Dendritic cell treated with granulocyte-macrophage colony-stimulating factor and Interleukin-4, amounts not matched to agents 40 ng/mL and 50 ng/mL, for 4 days (primary cell): Measurements from ENCODE around the gene TBC1D22B.

ENCODE experiments used
- H3K27ac Mint-ChIP-seq: one replicate; pipeline ENCODE4 v1.8.0; 2022; ENCODE audit warnings: mild to moderate bottlenecking, mixed read lengths
- H3K27me3 Mint-ChIP-seq: one replicate; pipeline ENCODE4 v1.8.0; 2022; ENCODE audit warnings: mild to moderate bottlenecking, mixed read lengths
- H3K36me3 Mint-ChIP-seq: one replicate; pipeline ENCODE4 v1.8.0; 2022; ENCODE audit warnings: low read depth, mixed read lengths
- H3K4me1 Mint-ChIP-seq: one replicate; pipeline ENCODE4 v1.8.0; 2022; ENCODE audit warnings: low read depth, mixed read lengths
- H3K4me3 Mint-ChIP-seq: one replicate; pipeline ENCODE4 v1.8.0; 2022; ENCODE audit warnings: mild to moderate bottlenecking, moderate library complexity, mixed read lengths
- H3K9me3 Mint-ChIP-seq: one replicate; pipeline ENCODE4 v1.8.0; 2022; ENCODE audit warnings: mixed read lengths
- intact Hi-C: fragments of 100-400 bp; cut with micrococcal nuclease; formaldehyde crosslinking; loops from one replicate; pipeline ENCODE4 v1.15.0; 2022

Gene TBC1D22B, protein sequence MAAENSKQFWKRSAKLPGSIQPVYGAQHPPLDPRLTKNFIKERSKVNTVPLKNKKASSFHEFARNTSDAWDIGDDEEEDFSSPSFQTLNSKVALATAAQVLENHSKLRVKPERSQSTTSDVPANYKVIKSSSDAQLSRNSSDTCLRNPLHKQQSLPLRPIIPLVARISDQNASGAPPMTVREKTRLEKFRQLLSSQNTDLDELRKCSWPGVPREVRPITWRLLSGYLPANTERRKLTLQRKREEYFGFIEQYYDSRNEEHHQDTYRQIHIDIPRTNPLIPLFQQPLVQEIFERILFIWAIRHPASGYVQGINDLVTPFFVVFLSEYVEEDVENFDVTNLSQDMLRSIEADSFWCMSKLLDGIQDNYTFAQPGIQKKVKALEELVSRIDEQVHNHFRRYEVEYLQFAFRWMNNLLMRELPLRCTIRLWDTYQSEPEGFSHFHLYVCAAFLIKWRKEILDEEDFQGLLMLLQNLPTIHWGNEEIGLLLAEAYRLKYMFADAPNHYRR

DNA sequence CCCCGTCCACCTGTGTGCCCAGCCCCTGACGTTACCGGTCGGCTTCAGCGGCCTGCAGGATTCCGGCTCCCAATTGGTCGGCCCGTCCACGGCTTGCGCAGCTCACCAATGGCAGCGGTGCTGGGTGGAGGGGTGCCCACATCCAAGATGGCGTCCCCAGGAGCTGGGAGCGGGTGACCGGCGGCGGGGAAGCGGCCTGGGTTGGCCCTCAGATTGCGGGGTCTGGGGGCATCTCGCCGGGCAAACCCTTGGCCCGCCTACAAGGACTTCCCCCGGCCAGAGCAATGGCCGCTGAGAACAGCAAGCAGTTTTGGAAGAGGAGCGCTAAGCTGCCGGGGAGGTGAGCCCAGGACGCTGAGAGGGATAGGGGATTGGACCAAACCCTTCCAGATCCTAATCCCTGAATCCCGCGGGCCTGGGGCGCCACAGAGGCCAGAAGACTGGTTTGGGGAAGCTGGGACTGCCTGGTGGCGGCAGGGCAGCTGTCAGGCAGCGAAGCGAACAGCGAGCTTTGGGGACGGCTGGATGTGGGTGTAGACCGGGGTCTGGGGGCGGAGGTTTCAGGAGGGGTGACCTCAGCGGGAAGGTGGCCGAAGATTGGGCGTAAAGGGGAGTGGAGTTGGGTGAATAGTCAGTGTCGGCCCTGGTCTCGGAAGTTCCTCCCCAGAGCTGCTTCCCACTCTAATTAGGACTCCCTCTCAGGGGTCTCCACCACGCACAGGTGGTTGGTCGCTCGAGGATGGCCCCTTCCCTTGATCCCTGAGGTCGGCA, at the start of gene TBC1D22B, which contains the start of gene TMEM217:
Gene TBC1D22B, plus strand, starts transcription at position 139 of the 771 bp plus-strand sequence. Its CDS starts 146 bp downstream, at position 285.
Gene TMEM217, minus strand, starts transcription at position 511 of the 771 bp plus-strand sequence. CDS start 39,114 bp downstream, outside the sequence.
- Mint-ChIP-seq H3K36me3 (peaks cover 13% of the 10 kb centered on the region), H3K9me3 (no peaks in the 10 kb centered on the region), H3K4me1 (peaks cover 38% of the 10 kb centered on the region), H3K27ac (peak within 1 kb of the TSS; percentile 96), H3K4me3 (peak within 1 kb of the TSS; percentile 93), H3K27me3 (peaks cover 3% of the 10 kb centered on the region)
- intact Hi-C loops: loop anchor here (2.0 kb wide), 1 partner anchor 17 kb away; no protein-coding TSS in a partner anchor

DNA sequence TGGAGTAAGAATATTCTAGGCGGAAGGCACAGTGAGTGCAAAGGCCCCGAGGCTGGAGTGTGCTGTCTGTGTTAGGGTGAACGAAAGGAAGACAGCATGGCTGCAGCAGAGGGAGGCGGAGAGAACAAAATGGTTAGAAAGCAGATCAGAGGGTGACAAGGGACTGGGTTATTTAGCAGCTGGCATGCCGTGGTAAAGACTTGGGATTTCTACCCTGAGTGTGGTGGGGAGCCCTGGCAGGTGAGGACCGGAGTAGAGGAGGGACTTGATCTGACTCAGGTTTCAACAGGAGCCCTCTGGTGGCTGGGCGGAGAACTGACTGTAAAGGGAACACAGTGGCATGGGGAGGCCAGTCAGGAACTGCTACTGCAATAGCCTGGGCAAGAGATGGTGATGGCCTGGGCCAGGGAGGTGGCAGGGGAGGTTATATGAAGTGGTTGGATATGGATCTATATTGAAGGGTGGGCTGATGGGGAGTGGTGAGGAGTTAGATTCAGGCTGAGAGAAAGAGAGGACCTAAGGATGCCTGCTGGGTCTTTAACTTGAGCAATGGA, 49.6 kb upstream of the TBC1D22B start:
- Mint-ChIP-seq H3K27ac (peak overlapping the region; percentile 3), H3K36me3 (no peaks in the 10 kb centered on the region), H3K9me3 (no peaks in the 10 kb centered on the region), H3K27me3 (peaks cover 10% of the 10 kb centered on the region), H3K4me3 (no peak overlapping the region), H3K4me1 (peaks cover 67% of the 10 kb centered on the region)
- intact Hi-C loops: loop anchor here (2.0 kb wide), 1 partner anchor 157 kb away; no protein-coding TSS in a partner anchor

DNA sequence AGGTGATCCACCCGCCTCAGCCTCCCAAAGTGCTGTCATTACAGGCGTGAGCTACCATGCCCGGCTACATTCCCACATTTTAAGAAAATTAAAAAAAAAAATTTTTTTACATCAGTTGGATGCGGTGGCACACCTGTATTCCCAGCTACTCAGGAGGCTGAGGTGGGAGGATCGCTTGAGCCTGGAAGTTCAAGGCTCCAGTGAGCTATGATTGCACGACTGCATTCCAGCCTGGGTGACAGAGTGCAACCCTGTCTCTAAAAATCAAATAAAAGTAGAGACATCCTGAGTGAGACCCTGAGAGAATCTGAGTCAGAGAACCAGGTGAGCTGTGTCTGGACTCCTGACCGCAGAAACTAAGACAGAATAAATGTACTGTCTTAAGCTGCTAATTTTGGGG, 48.8 kb upstream of the TBC1D22B start:
- Mint-ChIP-seq H3K9me3 (no peaks in the 10 kb centered on the region), H3K27ac (no peak overlapping the region), H3K27me3 (peaks cover 10% of the 10 kb centered on the region), H3K4me3 (no peak overlapping the region), H3K4me1 (peaks cover 66% of the 10 kb centered on the region), H3K36me3 (no peaks in the 10 kb centered on the region)
- intact Hi-C loops: loop anchor here (2.0 kb wide), 1 partner anchor 158 kb away; no protein-coding TSS in a partner anchor

DNA sequence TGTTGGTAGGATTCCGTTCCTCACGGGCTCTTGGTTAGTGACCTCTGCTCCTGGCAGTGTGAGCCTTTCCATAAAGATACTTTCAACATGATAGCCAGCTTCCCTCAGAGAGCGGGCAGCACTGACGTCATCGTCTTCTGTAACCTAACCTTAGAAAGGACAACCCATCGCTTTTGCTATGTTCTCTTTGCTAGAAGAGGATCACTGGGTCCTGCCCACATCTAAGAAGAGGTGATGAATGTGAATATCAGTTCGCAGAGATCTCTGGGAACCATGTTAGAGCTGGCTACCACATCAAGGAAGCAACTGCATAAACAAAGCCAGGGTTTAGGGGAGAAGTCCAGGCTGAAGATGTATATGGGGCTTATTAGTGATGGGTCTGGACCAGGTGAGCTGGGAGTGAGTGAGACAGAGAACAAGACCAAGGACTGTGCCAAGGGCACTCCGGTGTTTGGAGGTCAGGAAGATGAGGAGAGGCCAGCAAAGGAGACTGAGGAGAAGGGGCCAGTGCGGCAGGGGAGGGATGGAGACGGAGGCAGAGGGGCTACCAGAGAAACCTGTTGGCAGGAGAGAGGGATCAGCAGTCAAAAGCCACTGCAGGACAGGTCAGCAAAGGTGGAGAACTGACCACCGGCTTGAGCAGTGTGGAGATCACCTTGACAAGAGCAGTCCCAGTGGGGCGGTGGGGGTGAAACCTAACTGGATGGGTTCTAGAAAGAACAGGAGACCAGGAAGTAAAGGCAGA, 47.9 kb upstream of the TBC1D22B start:
- peaks cover 10% of the 10 kb centered on the region for H3K27me3 Mint-ChIP-seq
- no peaks in the 10 kb centered on the region for H3K9me3 Mint-ChIP-seq
- peak overlapping the region; percentile 10 for H3K27ac Mint-ChIP-seq
- no peak overlapping the region for H3K4me3 Mint-ChIP-seq
- peaks cover 60% of the 10 kb centered on the region for H3K4me1 Mint-ChIP-seq
- no peaks in the 10 kb centered on the region for H3K36me3 Mint-ChIP-seq
- intact Hi-C loops: loop anchor here (1.0 to 2.0 kb wide), 5 partner anchors 37 to 443 kb away; partner anchors contain the start of gene C6orf89

DNA sequence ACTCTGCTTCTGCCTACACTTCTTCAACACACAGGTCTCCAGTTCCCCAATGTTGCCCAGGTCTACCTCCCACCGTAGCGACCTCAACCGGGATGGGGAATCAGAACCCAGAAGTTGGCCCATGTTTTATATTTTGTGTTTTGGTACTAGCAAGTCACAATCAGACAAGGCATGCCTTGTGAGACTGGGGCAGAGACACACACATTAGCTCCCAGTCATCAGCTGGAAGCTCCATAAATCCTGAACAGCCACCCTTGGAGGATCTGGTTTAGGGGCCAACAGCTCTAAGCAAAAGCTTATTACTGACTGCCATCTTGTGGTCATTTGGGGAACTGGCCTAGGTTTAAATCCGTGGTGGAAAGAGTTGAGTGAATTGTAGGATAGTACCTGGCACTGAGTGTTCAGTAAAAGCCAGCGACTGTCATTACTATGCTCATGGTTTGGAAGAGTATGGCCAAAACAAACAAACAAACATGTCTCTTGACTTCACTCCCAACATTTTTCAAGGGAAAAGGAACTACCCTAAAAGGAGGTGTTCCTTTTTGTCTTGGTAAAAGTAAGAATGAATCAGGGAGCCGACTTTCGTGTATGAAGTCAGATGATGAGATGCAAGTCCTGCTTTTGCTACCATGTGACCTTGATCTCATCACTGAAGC, 47.1 kb upstream of the TBC1D22B start:
- no peak overlapping the region for H3K4me3 Mint-ChIP-seq
- H3K4me1 Mint-ChIP-seq: peaks cover 59% of the 10 kb centered on the region
- peaks cover 10% of the 10 kb centered on the region for H3K27me3 Mint-ChIP-seq
- H3K27ac Mint-ChIP-seq: no peak overlapping the region
- H3K36me3 Mint-ChIP-seq: no peaks in the 10 kb centered on the region
- H3K9me3 Mint-ChIP-seq: no peaks in the 10 kb centered on the region
- intact Hi-C loops: loop anchor here (1.0 to 2.0 kb wide), 4 partner anchors 38 to 444 kb away; partner anchors contain the start of gene C6orf89

DNA sequence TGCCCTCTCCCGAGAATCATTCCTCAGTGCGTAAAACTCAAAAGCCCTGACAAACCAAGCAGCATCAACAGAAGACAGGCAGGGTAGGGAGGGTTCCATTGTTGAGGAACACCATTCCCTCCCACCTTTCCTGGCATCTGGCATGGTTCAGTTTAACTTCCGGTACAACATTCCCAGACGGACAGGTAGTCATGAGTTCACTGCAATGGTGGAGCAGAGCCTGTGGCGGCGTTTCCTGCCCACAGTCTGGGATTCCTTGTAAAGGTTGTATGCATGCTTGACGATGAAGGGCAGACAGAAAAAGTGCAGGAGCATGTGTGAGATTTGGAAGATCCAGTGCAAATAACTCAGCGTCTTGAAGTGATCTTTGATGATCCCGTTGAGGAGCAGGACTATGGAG, 45.3 kb upstream of the TBC1D22B start:
- Mint-ChIP-seq H3K27ac (peak overlapping the region; percentile 53), H3K4me1 (peaks cover 42% of the 10 kb centered on the region), H3K9me3 (no peaks in the 10 kb centered on the region), H3K36me3 (no peaks in the 10 kb centered on the region), H3K4me3 (no peak overlapping the region), H3K27me3 (peaks cover 3% of the 10 kb centered on the region)
- intact Hi-C loops: no loop called here

DNA sequence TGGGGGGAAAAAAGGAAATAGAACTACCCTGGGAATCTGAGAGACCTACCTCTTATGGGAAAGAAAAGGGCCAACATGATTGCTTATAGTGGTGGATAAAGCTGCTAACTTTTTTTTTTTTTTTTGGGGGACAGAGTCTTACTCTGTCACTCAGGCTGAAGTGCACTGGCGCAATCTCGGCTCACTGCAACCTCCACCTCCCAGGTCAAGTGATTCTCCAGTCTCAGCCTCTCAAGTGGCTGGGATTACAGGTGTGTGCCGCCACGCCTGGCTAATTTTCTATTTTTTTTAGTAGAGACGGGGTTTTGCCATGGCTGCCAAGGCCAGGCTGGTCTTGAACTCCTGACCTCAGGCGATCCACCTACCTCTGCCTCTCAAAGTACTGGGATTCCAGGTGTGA, 39.5 kb upstream of the TBC1D22B start:
- Mint-ChIP-seq H3K36me3 (no peaks in the 10 kb centered on the region), H3K4me3 (no peak overlapping the region), H3K27ac (no peak overlapping the region), H3K27me3 (peaks cover 3% of the 10 kb centered on the region), H3K4me1 (peaks cover 45% of the 10 kb centered on the region), H3K9me3 (no peaks in the 10 kb centered on the region)
- intact Hi-C loops: no loop called here

DNA sequence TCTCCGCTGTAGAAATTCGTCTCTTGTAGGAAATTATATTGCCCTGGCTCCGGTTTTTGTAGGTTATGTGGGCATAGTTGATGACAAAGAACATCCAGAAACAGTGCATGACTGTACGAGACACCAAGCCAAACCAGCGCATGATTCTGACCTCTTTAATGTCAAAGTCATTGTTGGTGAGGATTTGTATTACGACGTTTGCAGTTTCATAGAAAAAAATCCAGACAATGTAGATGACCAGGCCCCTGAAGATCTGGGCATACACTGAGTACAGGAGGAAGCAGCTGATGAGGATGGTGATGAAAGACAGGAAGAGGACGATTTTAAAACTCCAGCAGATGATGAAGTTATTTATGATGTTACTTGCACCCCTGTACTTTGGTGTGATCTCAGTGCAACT, 39.1 kb upstream of the TBC1D22B start:
- no peaks in the 10 kb centered on the region for H3K9me3 Mint-ChIP-seq
- peaks cover 3% of the 10 kb centered on the region for H3K27me3 Mint-ChIP-seq
- no peaks in the 10 kb centered on the region for H3K36me3 Mint-ChIP-seq
- peaks cover 46% of the 10 kb centered on the region for H3K4me1 Mint-ChIP-seq
- H3K4me3 Mint-ChIP-seq: no peak overlapping the region
- no peak overlapping the region for H3K27ac Mint-ChIP-seq
- intact Hi-C loops: no loop called here

DNA sequence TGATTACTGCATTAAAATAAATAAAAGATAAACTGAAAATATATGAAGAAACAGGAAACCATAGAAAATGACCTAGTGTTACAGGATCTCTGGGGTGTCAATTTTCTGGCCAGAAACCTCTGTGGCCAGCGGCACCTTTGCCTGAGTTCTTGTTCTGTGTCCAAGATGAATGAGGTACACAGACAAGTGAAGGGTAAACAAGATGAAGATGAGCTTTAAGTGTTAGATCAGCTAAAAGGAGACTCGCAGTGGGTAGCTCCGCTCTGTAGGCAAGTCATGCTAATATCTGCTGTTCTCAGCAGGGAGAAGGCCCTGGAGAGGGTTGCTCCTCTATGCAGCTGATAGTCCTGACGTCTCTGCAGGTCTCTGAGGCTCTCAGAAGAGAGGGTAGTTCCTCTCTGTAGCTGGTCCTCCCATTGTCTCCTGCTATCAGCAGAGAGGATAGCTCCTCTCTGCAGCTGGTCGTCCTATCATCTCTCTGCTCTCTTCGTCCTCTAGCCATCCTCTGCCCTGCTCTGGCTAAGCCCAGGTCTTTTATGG, 35.9 kb upstream of the TBC1D22B start:
- Mint-ChIP-seq H3K4me3 (peak overlapping the region; percentile 67), H3K4me1 (peaks cover 41% of the 10 kb centered on the region), H3K36me3 (no peaks in the 10 kb centered on the region), H3K27ac (no peak overlapping the region), H3K9me3 (no peaks in the 10 kb centered on the region), H3K27me3 (peaks cover 3% of the 10 kb centered on the region)
- intact Hi-C loops: no loop called here

DNA sequence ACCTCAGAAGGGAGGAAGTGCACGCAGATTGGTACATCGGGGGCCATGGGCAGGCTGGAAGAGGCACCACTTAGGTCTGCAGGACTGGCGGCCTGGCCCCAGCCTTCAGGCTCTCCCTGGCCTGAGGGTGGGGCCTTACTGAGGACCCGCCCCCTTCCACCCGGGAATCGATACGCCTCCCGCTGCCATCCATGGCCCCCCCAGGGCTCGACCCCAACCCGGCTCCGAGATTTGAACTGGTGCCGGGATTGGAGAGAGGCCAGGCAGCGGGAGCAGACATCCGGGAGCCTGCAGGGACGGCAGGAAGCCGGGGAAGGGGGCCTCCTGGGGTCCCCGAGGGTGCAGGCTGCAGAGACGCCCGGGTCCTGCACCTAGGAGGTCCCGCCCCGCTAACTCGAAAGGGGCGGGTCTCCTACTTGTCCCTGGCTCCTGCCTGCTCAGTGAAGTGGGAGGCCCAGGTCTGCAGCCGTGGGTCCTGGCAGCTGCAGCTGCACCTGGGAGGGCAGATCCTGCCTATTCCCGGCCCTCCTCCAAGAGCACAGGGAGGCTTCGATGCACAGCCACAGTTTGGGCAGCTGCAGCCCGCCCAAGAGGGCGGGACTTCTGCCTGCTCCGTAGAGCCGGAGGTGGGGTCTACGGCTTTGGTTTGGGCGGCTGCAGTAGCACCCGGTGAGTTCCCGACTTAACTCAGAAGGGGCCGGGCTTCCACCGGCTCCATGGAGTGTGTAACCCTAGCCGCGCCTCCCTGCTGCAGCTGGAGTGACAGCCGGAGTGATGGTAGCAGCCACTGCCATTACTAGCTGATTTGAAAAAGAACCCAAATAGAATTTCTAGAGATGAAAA, 35.2 kb upstream of the TBC1D22B start:
- intact Hi-C loops: no loop called here
- Mint-ChIP-seq H3K4me1 (peaks cover 41% of the 10 kb centered on the region), H3K9me3 (no peaks in the 10 kb centered on the region), H3K36me3 (no peaks in the 10 kb centered on the region), H3K27me3 (peaks cover 3% of the 10 kb centered on the region), H3K27ac (peak overlapping the region; percentile 6), H3K4me3 (peak overlapping the region; percentile 67)

DNA sequence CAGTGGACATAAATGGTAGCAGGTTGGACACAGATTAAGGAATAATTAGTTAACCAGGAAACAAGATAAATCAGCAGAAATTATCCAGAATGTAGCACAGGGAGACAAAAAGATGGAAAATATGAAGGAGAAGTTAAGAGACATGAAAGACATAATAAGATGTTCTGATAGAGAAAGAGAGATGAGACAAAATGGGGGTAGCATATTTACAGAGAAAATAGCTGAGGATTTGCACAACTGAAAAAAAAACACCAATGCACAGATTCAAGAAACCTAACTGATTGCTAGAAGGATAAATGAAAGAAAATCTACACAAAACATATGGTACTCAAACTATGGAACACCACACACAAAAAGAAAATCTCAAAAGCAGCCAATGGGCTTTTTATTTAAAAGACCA, 34.6 kb upstream of the TBC1D22B start:
- Mint-ChIP-seq H3K4me3 (peak overlapping the region; percentile 67), H3K4me1 (peaks cover 41% of the 10 kb centered on the region), H3K9me3 (no peaks in the 10 kb centered on the region), H3K27me3 (peaks cover 3% of the 10 kb centered on the region), H3K36me3 (no peaks in the 10 kb centered on the region), H3K27ac (peak overlapping the region; percentile 6)
- intact Hi-C loops: no loop called here
